Measurements from ENCODE around the gene LDLRAD2. TPM values are rescaled to one million over a fixed set of nuclear protein-coding genes. Genes with fewer than 3 reads are reported as not detected.
A peak's percentile ranks its signal among the peaks of the same experiment; 100 is the strongest.

The LDLRAD2 gene
- total RNA-seq, 4 donors from 2014 or later = 0.38 to 3.3 (median 0.80) TPM; not detected in 1

- Histone ChIP-seq H3K27me3 (no peaks in the 10 kb centered on the region), H3K27ac (peak overlapping the region; percentile 22 to 70 (median 43)), H3K4me3 (no peak overlapping the region), H3K36me3 (peaks cover 0 to 32% (median 0%) of the 10 kb centered on the region in 3 donors), H3K4me1 (peaks cover 0 to 14% (median 0%) of the 10 kb centered on the region in 4 donors), H3K9me3 (no peaks in the 10 kb centered on the region)
- TF ChIP-seq CTCF (IDR thresholded peaks at IDR 0.05) = no peak
- peak in 2 of 3 donors; percentile 72 for DNase-seq
These were observed 54.1 kb downstream of the LDLRAD2 start for GRCh38 chr1:21865943-21866706.

- H3K36me3 ChIP-seq = peaks cover 0 to 32% (median 0%) of the 10 kb centered on the region in 3 donors
- no peaks in the 10 kb centered on the region for H3K9me3 ChIP-seq
- H3K27me3 ChIP-seq = no peaks in the 10 kb centered on the region
- no peak overlapping the region for H3K4me3 ChIP-seq
- no peak for DNase-seq
- peak overlapping the region in 3 of 4 donors; percentile 30 to 70 (median 56) for H3K27ac ChIP-seq
- H3K4me1 ChIP-seq = peaks cover 0 to 14% (median 0%) of the 10 kb centered on the region in 4 donors
- TF ChIP-seq POLR2A (IDR thresholded peaks at IDR 0.05) = no peak
- no peak for TF ChIP-seq CTCF (IDR thresholded peaks at IDR 0.05)
These were observed 54.6 kb downstream of the LDLRAD2 start for GRCh38 chr1:21866707-21867043.

- H3K4me1 ChIP-seq = peaks cover 0 to 14% (median 0%) of the 10 kb centered on the region in 4 donors
- no peaks in the 10 kb centered on the region for H3K9me3 ChIP-seq
- TF ChIP-seq CTCF (IDR thresholded peaks at IDR 0.05) = no peak
- no peak for TF ChIP-seq POLR2A (IDR thresholded peaks at IDR 0.05)
- no peak overlapping the region for H3K4me3 ChIP-seq
- peak overlapping the region in 2 of 4 donors; percentile 56 to 70 for H3K27ac ChIP-seq
- peaks cover 0 to 35% (median 0%) of the 10 kb centered on the region in 3 donors for H3K36me3 ChIP-seq
- DNase-seq = no peak
- H3K27me3 ChIP-seq = no peaks in the 10 kb centered on the region
These were observed 55.5 kb downstream of the LDLRAD2 start for GRCh38 chr1:21867451-21867996.

DNA sequence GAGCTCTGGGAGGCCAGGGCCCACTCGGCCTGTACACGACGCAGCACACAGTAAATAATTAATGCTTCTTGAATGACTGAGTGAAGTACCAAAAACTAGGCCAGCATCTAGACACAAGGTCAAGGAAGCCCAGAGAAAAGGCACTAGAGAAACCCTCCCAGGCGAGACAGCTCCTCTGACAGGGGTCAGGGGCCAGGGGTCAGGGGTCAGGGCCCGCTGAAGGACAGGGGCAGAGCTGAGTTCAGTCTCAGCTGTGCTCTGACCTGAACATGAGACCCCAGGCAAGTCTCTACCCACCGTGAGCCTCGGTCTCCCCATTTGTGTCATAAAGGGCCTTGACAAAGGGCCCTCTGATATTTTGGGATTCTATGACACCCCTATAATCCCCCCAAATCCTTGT is 56.4 kb downstream of the LDLRAD2 start:
- DNase-seq = no peak
- Histone ChIP-seq H3K36me3 (peaks cover 0 to 45% (median 0%) of the 10 kb centered on the region in 3 donors), H3K4me3 (no peak overlapping the region), H3K27me3 (no peaks in the 10 kb centered on the region), H3K9me3 (no peaks in the 10 kb centered on the region), H3K4me1 (peaks cover 0 to 14% (median 0%) of the 10 kb centered on the region in 4 donors), H3K27ac (no peak overlapping the region)
- TF ChIP-seq CTCF (IDR thresholded peaks at IDR 0.05) (no peak), POLR2A (IDR thresholded peaks at IDR 0.05) (no peak)

GRCh38 chr1:21868941-21869454 is 56.9 kb downstream of the LDLRAD2 start:
- Histone ChIP-seq H3K4me3 (no peak overlapping the region), H3K9me3 (no peaks in the 10 kb centered on the region), H3K36me3 (peaks cover 0 to 48% (median 0%) of the 10 kb centered on the region in 3 donors), H3K4me1 (peaks cover 0 to 14% (median 0%) of the 10 kb centered on the region in 4 donors), H3K27me3 (no peaks in the 10 kb centered on the region), H3K27ac (peak overlapping the region in 1 of 4 donors; percentile 68)
- no peak for DNase-seq
- TF ChIP-seq POLR2A (IDR thresholded peaks at IDR 0.05) = no peak
- TF ChIP-seq CTCF (IDR thresholded peaks at IDR 0.05) = no peak

Data from Peyer's patch (tissue), 4 donors.